ENCODE data around the gene RNF11.
"Not testable (repeated sequence)": the region's sequence is repeated elsewhere in the genome, so short reads cannot be mapped to it uniquely, and the experiment has no call there.

RNF11 gene

DNA sequence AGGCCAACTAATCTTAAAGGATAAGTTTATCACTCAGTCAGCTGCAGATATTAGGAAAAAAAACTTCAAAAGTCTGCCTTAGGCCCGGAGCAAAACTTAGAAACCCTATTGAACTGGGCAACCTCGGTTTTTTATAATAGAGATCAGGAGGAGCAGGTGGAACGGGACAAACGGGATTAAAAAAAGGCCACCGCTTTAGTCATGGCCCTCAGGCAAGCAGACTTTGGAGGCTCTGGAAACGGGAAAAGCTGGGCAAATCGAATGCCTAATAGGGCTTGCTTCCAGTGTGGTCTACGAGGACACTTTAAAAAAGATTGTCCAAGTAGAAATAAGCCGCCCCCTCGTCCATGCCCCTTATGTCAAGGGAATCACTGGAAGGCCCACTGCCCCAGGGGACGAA lies 7.6 kb upstream of the RNF11 start:
- not testable (repeated sequence) for DNase-seq

- DNase-seq = no peak
Measured at GRCh38 chr1:51230501-51231078, 5.5 kb upstream of the RNF11 start.

- DNase-seq = no peak
Measured at GRCh38 chr1:51231120-51231519, 5.0 kb upstream of the RNF11 start.

DNA sequence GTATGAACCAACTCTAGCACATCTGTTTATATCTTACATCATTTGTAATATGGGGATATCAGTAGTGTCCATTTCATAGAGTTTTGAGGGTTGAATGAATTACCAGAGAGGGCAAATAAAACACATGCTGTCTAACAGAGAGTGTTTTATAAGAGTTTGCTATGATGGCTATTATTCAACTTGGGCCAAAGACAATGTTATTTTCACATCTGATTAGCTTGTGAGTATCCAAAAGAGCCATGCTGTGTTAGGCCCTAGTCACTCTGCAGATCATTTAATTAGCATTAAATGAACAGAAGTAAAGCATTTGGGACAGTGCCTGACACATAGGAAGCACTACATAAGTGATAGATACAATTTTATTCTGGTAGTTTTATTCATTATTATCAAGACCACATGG lies 4.2 kb upstream of the RNF11 start:
- DNase-seq = no peak

DNA sequence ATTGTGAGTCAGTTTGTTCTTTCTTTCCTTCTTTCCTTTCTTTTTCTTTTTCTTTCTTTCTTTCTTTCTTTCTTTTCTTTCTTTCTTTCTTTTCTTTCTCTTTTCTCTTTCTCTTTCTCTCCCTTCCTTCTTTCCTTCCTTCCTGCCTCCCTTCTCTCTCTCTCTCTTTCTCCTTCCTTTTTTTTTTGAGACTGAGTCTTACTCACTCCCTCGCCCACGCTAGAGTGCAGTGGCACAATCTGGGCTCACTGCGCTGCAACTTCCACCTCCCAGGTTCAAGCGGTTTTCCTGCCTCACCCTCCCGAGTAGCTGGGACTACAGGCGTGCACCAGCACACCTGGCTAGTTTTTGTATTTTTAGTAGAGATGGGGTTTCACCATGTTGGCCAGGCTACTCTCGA lies 1.8 kb upstream of the RNF11 start:
- not testable (repeated sequence) for DNase-seq

DNA sequence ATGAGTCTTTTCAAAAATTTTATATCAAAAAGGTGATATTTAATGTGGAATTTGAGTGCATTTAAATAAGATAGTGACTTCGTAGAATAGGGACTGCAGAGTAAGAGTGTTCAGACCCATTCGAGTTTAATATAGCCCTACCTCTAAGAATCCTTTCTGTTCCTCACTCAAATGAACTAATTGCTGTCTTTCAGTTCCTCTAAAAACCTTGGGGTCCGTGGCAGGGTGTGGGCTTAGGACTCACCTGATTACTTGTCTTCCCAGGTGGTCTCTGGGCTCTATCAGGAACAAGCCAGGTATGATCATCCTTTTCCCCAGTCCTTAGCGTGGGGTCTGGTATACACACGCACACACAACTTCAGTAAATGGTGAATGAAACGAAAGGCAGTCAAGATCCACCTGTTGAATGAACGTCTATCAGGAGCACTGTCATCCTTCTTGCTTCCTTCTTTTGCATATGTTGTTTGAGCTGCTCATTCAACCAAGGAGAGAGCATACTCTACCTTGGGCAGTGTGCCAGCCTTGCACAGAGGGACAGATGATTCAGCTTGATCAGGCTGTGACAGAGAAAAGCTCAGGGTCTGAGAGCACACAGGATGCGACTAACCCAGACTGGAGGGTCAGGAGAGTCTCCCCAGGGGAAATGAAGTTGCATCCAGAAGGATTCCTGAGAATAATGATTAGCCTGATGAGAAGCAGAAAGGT lies 1.2 kb upstream of the RNF11 start:
- peak; percentile 34 to 75 for DNase-seq

GRCh38 chr1:51236531-51237350 lies 668 bp downstream of the RNF11 start:
- DNase-seq = peak; percentile 40 to 59

DNA sequence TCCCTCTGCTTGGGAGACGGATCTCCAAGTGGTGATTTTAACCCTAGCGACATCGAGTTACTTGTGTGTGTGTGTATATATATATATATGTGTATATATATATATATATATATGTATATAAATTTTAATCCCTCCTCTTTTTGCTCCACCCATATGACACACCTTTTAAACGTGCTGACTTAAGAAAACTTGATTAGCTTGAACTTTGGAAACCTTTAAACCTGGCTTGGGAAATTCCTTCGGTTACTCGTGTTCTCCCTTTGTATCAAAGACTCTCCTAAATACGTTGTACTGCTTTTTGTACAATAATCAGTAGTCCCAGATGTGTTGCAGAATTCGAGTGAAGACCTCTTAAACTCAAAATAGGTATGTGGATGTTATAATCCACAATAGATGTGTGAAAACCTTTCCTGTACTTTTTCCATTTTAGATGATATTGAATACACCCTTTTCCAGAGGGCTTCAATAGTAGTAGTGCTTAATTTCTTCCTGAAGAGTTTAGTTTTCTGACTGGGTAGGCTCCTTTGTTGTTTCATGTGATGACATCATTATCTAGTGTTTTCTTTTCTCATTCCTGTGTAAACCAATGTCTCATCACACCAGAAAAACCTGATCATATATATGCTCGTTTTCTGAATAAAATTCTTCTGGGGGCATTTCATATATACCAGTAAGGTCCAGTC lies 1.4 kb downstream of the RNF11 start:
- no peak for DNase-seq

DNA sequence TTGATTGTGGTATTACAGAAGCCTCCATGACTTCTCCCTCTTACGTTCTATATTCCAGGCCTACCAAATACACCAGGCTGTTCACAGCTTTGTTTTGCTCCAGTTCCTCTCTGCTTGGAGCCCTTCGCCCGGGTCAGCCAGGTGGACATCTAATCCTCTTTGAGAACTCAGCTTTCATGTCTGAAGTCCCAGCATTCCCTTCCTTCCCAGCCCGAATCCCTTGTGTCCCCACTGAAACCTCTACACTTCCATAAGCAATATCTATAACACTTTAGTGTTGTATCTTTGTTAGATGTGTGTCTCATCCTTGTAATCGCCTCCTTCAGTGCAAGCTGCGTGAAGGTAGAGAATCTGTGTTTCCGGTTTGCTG lies 1.9 kb downstream of the RNF11 start:
- no peak for DNase-seq

DNA sequence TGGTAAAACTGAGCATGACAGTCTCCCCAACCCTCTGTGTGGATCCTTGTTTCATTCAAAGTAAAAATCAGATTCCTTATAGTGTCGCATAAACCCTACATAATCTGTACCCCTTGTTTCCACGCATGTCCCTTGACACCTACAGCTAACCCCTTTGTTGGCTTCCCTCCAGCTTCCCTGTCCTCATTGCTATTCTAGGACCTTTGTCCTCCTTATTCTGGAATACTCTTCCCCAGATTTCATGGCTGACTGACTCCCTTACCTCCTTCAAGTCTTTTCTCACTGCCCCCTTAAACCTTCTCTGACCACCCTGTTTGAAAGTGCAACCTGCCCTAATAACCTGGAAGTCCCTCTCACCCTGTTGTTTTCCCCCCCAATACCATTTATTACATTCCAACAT lies 4.0 kb downstream of the RNF11 start:
- no peak for DNase-seq

DNA sequence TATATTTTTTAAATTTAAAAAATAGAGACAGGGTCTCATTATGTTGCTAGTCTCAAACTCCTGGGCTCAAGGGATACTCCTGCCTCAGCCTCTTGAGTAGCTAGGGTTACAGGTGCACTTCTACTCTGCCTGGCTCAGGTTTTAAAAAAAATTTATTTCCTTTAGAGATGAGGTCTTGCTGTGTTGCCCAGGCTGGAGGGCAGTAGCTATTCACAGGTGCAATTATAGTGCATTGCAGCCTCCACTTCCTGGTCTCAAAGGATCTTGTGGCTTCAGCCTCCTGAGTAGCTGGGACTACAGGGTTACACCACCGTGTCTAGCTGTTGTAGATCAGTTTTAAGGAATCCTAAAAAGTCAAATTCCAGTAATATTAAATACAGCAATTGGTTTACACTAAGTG lies 5.0 kb downstream of the RNF11 start:
- no peak for DNase-seq

DNA sequence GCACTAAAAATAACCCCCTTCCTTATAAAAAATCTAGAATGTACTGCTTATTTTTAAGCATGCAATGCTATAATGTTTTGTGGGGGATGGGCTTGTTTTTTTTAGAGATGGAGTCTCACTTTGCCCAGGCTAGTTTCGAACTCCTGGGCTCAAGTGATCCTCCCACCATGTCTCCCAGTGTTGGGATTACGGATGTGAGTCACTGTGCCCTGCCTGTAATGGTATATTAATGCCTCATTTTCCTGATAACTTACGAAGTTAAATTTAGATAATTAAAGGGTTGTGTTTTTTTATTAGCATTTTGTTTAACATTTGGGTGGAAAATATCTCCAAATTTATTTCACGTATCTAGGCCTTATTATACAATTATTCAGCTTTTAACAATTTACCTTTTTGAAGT lies 6.5 kb downstream of the RNF11 start:
- DNase-seq = no peak

DNA sequence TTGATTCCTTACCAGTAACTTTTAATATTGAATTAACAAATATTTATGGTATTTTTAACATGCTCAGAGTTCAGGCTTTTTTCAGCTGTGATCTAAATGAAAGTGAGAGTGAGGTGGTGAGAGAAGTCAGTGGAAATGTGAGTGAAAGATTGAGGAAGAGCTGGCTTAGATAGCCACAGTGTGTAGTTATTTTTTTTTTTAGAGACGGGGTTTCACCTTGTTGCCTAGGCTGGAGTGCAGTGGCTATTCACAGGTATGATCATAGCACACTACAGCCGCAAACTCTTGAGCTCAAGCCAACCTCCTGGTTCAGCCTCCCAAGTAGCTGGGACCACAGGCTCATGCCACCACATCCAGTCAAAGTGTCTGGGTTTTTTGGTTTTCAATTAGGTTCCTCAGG lies 10.9 kb downstream of the RNF11 start:
- DNase-seq = no peak

- no peak for DNase-seq
Measured at GRCh38 chr1:51247499-51247898, 11.4 kb downstream of the RNF11 start.

DNA sequence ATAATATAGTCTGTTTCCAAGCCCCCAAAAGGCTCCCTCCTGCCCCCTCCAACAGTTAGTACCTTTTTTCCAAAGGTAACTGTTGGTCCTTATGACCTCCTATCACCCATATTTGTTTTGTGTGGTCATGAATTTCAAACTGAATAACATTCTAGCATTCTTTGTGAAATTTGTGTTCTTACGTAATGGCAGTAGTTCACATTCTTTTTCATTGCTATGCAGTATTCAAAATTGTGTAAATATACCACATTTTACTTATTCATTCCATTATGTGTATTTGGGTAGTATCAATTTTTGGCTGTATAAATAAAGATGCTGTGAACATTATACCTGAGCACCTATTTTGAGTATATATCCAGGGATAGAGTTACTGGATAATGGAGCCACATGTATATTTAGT lies 13.4 kb downstream of the RNF11 start:
- DNase-seq = no peak

DNA sequence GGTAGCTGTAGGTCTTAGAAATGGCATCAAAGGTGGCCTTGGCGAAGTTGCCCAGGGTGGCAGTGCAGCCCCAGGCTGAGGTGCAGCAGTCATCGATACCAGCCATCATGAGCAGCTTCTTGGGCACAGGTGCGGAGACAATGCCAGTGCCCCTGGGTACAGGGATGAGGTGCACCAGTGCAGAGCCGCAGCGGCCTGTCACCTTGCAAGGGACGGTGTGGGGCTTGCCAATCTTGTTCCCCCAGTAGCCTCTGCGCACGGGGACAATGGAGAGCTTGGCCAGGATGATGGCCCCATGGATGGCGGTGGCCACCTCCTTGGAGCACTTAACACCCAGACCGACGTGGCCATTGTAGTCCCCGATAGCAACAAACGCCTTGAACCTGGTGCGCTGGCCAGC lies 14.7 kb downstream of the RNF11 start:
- DNase-seq = not testable (repeated sequence)

DNA sequence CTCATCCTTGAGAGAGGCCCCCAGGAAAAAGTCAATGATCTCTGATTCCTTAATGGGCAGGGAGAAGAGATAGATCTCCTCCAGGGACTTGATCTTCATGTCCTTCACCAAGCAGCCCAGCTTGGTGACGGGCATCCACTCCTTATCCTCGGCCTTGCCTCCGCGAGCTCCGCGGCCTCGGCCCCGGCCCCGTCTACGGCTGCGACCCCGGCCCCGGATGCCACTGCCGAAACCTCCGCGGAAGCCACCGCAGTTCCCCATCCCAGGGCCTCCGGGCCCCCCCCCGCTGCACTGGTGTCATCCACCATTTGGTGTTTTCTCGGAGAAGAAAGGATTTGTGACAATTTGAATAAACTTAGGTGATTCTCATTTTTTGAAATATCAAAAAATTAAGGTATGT lies 15.1 kb downstream of the RNF11 start:
- DNase-seq = not testable (repeated sequence)

- DNase-seq = no peak
Measured at GRCh38 chr1:51252366-51252765, 16.3 kb downstream of the RNF11 start.

DNA sequence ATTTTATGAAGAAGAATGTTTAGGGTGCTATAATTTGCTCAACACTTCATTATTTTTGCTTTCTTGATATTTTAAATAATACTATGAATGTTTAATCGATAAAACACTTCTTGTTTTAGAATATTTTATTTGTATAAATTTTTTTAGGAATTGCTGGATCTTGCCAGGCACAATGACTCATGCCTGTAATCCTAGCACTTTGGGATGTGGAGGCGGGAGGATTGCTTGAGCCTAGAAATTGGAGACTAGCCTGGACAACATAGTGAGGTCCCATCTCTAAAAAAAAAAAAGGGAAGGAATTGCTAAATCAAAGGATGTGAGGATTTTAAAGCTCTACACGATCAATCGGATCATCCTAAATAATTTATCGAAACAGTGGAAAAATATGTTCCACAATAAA lies 17.6 kb downstream of the RNF11 start:
- no peak for DNase-seq

GRCh38 chr1:51255331-51255730 lies 19.3 kb downstream of the RNF11 start:
- DNase-seq = no peak

DNA sequence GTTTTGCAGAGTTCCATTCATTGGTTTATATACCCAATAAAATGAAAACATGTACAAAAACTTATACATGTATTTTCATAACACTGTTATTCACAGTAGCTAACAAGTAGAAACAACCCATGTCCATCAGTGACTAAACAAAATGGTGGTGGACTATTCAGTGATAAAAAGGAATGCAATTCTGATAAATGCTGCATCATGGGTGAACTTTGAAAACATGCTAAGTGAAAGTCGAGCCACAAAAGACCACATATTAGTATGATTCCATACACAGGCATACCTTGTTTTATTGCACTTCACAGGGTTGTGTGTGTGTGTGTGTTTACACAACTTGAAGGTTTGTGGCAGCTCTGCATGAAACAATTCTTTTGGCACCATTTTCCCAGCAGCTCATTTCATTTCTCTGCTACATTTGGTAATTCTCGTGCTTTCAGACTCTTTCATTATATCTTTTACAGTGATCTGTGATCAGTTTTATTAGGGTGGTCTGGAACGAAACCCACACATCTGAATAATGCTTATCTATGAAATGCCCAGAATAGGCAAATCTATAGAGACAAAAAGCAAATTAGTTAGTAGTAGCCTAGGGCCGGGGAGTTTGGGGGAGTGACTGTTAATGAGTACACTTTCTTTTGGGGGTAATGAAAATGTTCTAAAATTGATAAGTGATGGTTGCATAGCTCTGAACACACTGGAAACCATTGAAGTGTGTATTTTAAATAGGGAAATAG lies 27.2 kb downstream of the RNF11 start:
- no peak for DNase-seq

DNA sequence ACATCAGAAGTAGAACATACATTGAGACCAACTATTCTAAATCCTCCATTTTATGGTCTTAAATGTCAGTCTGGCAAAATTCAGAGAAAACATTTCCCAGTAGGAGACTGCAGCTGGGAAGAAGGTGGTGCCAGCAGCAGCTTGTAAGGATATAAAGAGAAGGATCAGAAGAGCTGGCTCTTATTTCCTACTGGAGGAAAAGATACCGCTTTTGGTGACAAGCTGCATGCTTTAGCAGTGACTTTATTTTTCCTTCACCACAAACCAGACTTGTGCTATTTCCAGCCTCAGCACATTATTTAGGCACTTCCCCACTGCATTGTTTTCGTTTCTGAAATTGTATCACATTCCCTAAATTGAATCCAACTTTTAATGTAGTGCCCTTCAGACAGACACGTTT lies 28.4 kb downstream of the RNF11 start:
- DNase-seq = no peak

DNA sequence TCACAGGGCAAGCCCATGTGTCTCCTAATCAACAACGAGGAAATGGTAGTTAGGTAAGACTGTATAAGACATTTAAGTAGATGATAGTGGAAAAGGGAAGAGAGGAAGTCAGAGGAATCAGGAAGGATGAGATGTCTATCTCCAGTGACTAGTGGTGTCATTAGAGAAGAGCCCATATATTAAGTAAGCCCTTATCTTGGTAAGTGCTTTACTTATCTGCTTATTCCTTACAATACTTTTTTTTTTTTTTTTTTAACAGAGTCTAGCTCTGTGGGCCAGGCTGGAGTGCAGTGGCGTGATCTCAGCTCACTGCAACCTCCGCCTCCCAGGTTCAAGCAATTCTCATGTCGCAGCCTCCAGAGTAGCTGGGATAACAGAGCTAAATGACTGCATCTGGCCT lies 29.5 kb downstream of the RNF11 start:
- DNase-seq = no peak
